Measurements from ENCODE around the gene ATP1A1. TPM values are rescaled to one million over a fixed set of nuclear protein-coding genes. Genes with fewer than 3 reads are reported as not detected.

Gene ATP1A1
- polyA plus RNA-seq, 3 donors = 32.3 to 135 (median 32.7) TPM

DNA sequence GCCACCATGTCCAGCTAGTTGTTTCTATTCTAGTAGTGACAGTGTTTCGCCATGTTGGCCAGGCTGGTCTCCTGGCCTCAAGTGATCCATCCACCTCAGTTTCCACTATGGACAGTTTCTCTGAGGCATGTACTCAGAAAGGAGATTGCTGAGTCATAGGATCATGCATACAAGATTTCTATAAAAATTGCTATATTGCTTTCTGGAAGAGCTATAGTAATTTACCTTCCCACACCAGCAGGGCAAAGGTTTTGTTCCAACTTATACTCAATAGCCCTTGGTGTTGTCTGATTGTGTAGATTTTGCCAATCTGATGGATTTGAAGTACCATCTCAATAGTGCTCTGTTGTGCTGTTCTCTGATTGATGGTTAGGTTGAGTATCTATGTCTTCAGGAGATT, 15.6 kb upstream of the ATP1A1 start:
- Mint-ChIP-seq H3K4me1 (peaks cover 13% of the 10 kb centered on the region), H3K27me3 (ENCODE audit: low read depth in 3 of 3) (peaks cover 2 to 5% (median 5%) of the 10 kb centered on the region in 3 donors), H3K27ac (no peak overlapping the region), H3K4me3 (no peak overlapping the region), H3K9me3 (peaks cover 0 to 2% (median 0%) of the 10 kb centered on the region in 7 donors), H3K36me3 (no peaks in the 10 kb centered on the region)
- Histone ChIP-seq H3K4me3 (replicated peaks in 1 of 3; ENCODE audit: low read depth in 2 of 3, low read length in 3 of 3) (no peak overlapping the region), H3K4me1 (ENCODE audit: control insufficient read depth in 1 of 2, insufficient read depth in 2 of 2, low read length in 2 of 2) (no peaks in the 10 kb centered on the region), H2AFZ (ENCODE audit: insufficient read depth, low read depth, low read length, poor library complexity, severe bottlenecking) (no peak overlapping the region), H3K4me2 (replicated peaks; ENCODE audit: extremely low read depth, low read length, poor library complexity, severe bottlenecking) (no peak overlapping the region), H3K9ac (ENCODE audit: insufficient read depth, low read length, poor library complexity, severe bottlenecking) (no peak overlapping the region), H3K27ac (ENCODE audit: low read depth in 1 of 2, low read length in 2 of 2) (no peak overlapping the region), H3K27me3 (ENCODE audit: control insufficient read depth in 2 of 2, insufficient read depth in 2 of 2, low read length in 2 of 2) (no peaks in the 10 kb centered on the region), H3K79me2 (ENCODE audit: insufficient read depth, low read length) (no peaks in the 10 kb centered on the region), H3K9me3 (replicated peaks in 1 of 2; ENCODE audit: control insufficient read depth in 1 of 2, insufficient read depth in 1 of 2, low read length in 2 of 2) (no peaks in the 10 kb centered on the region), H3K36me3 (replicated peaks in 1 of 2; ENCODE audit: control insufficient read depth in 1 of 2, insufficient read depth in 2 of 2, low read length in 2 of 2) (no peaks in the 10 kb centered on the region), H4K20me1 (ENCODE audit: insufficient read depth, low read length) (no peaks in the 10 kb centered on the region)
- intact Hi-C loops (cut with micrococcal nuclease) = loop anchor here in 1 of 2 donors (10.0 kb wide), 1 partner anchor 183 kb away; no protein-coding TSS in a partner anchor
- no CpG with 5 or more reads among the region's 1 CpG for WGBS (ENCODE audit: insufficient coverage)
- no peak for DNase-seq
- TF ChIP-seq, protein P1, sequence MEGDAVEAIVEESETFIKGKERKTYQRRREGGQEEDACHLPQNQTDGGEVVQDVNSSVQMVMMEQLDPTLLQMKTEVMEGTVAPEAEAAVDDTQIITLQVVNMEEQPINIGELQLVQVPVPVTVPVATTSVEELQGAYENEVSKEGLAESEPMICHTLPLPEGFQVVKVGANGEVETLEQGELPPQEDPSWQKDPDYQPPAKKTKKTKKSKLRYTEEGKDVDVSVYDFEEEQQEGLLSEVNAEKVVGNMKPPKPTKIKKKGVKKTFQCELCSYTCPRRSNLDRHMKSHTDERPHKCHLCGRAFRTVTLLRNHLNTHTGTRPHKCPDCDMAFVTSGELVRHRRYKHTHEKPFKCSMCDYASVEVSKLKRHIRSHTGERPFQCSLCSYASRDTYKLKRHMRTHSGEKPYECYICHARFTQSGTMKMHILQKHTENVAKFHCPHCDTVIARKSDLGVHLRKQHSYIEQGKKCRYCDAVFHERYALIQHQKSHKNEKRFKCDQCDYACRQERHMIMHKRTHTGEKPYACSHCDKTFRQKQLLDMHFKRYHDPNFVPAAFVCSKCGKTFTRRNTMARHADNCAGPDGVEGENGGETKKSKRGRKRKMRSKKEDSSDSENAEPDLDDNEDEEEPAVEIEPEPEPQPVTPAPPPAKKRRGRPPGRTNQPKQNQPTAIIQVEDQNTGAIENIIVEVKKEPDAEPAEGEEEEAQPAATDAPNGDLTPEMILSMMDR (IDR thresholded peaks at IDR 0.05) = no peak

DNA sequence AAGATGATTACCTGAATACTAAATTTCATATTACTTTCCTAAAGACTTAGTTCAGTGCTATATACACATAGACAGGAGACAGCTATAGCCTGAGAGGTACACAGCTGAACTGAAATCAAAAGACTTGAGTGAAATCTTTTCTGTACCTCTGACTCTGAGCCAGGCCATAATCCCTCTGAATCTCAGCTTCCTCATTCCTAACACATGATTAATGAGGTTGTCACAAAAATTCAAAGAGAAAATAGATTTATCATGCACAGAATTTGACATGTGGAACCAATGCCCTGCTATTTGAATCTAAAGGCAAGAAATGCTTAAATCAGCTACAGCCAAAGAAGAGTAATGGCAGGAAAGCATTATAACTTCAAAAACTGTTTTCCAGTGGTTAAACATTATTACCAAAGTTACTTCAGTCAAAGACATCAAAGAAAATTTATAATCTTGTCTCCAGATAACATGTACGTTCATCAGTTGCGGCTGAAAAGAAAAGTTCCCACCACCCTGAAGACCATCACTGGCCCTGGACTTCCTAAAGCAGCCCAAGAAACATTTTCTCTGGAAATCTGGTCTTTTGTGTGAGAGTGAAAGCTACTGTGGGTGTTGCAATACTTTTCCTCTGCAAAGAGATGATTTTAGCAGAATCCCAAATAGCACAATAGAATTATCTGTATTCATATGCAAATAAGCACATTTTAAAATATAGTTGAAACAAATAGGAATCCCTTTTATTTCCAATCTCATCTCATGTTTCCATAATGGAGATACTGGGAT, 13.8 kb upstream of the ATP1A1 start:
- H3K9me3 Mint-ChIP-seq = peaks cover 0 to 2% (median 0%) of the 10 kb centered on the region in 7 donors
- Histone ChIP-seq H2AFZ (ENCODE audit: insufficient read depth, low read depth, low read length, poor library complexity, severe bottlenecking) (no peak overlapping the region), H4K20me1 (ENCODE audit: insufficient read depth, low read length) (no peaks in the 10 kb centered on the region), H3K36me3 (replicated peaks in 1 of 2; ENCODE audit: control insufficient read depth in 1 of 2, insufficient read depth in 2 of 2, low read length in 2 of 2) (no peaks in the 10 kb centered on the region), H3K9me3 (replicated peaks in 1 of 2; ENCODE audit: control insufficient read depth in 1 of 2, insufficient read depth in 1 of 2, low read length in 2 of 2) (no peaks in the 10 kb centered on the region), H3K27ac (ENCODE audit: low read depth in 1 of 2, low read length in 2 of 2) (no peak overlapping the region), H3K9ac (ENCODE audit: insufficient read depth, low read length, poor library complexity, severe bottlenecking) (no peak overlapping the region), H3K4me1 (ENCODE audit: control insufficient read depth in 1 of 2, insufficient read depth in 2 of 2, low read length in 2 of 2) (no peaks in the 10 kb centered on the region), H3K4me2 (replicated peaks; ENCODE audit: extremely low read depth, low read length, poor library complexity, severe bottlenecking) (no peak overlapping the region), H3K79me2 (ENCODE audit: insufficient read depth, low read length) (no peaks in the 10 kb centered on the region), H3K27me3 (ENCODE audit: control insufficient read depth in 2 of 2, insufficient read depth in 2 of 2, low read length in 2 of 2) (no peaks in the 10 kb centered on the region), H3K4me3 (replicated peaks in 1 of 3; ENCODE audit: low read depth in 2 of 3, low read length in 3 of 3) (no peak overlapping the region)
- H3K4me1 Mint-ChIP-seq = peaks cover 8% of the 10 kb centered on the region
- H3K27ac Mint-ChIP-seq = no peak overlapping the region
- H3K36me3 Mint-ChIP-seq = no peaks in the 10 kb centered on the region
- WGBS (ENCODE audit: insufficient coverage) = no CpG with 5 or more reads among the region's 2 CpGs
- DNase-seq = no peak
- TF ChIP-seq, protein P1 (IDR thresholded peaks at IDR 0.05) = no peak
- peaks cover 2 to 5% (median 3%) of the 10 kb centered on the region in 3 donors for H3K27me3 Mint-ChIP-seq (ENCODE audit: low read depth in 3 of 3)
- no peak overlapping the region for H3K4me3 Mint-ChIP-seq
- intact Hi-C loops (cut with micrococcal nuclease) = loop anchor here in 1 of 2 donors (10.0 kb wide), 1 partner anchor 184 kb away; no protein-coding TSS in a partner anchor

Measured in CD14-positive monocyte (primary cell).